ENCODE results near the gene DGKE.

DNA sequence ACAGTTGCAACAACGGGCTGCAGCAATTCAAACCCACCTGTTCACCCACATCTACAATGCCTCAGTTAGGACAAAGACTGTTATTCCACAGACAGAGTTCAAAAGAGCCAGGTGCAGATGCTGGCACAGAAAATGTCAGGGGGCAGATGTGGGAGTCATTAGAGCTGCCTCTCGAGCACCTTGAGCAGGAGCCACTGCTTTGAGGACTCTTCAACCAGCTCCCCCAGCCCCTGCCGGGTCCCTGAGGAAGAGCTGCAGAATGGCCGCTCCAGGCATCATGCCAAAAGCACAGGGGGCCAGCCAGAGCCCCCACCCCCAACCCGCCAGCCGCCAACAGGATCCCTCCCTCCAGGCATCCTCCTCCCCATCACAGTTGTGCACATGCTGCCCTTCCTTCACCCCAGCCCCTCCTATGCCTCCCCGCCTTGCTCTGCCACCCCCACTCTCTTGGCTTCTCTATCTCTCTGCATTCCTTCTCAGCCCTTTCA, 21.0 kb upstream of the DGKE start:
- TF ChIP-seq, protein P1, sequence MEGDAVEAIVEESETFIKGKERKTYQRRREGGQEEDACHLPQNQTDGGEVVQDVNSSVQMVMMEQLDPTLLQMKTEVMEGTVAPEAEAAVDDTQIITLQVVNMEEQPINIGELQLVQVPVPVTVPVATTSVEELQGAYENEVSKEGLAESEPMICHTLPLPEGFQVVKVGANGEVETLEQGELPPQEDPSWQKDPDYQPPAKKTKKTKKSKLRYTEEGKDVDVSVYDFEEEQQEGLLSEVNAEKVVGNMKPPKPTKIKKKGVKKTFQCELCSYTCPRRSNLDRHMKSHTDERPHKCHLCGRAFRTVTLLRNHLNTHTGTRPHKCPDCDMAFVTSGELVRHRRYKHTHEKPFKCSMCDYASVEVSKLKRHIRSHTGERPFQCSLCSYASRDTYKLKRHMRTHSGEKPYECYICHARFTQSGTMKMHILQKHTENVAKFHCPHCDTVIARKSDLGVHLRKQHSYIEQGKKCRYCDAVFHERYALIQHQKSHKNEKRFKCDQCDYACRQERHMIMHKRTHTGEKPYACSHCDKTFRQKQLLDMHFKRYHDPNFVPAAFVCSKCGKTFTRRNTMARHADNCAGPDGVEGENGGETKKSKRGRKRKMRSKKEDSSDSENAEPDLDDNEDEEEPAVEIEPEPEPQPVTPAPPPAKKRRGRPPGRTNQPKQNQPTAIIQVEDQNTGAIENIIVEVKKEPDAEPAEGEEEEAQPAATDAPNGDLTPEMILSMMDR (IDR thresholded peaks at IDR 0.05) = no peak
- no peak for TF ChIP-seq ZFX (IDR thresholded peaks at IDR 0.05; ENCODE audit: borderline replicate concordance)

Measured in 22Rv1 (cell line).